Gastroesophageal sphincter (tissue), 3 donors: ENCODE measurements around the gene TSPAN14.

ENCODE experiments used
- CTCF ChIP-seq, 4 experiments: fragments of 200-600 bp in 2 of 4; fragments of 450-650 bp in 2 of 4; sonication (generic) in 1 of 4; IDR thresholded peaks; one replicate each; pipeline ENCODE4 v1.5.1; 2017 to 2019; ENCODE audit warnings: antibody characterized with exemption in 4 of 4, mild to moderate bottlenecking in 2 of 4, moderate library complexity in 2 of 4
- POLR2AphosphoS5 ChIP-seq: sonication (generic); formaldehyde crosslinking; IDR thresholded peaks from one replicate; pipeline ENCODE4 v1.6.1; 2017; ENCODE audit warnings: antibody characterized with exemption

GRCh38 chr10:80537086-80537735 lies 83.1 kb downstream of the TSPAN14 start:
- TF ChIP-seq CTCF (IDR thresholded peaks at IDR 0.05) (no peak), POLR2AphosphoS5 (no peak)
